Heart left ventricle (tissue), 16 donors: ENCODE data around the gene ROBO1. TPM values are rescaled to one million over a fixed set of nuclear protein-coding genes. Genes with fewer than 3 reads are reported as not detected.

ENCODE experiments used
- ATAC-seq, 4 donors: fragments of 200-7000 bp; cut with Tn5 transposase; one replicate each; pipeline ENCODE4 v1.9.1; 2020 to 2022; ENCODE audit warnings: moderate library complexity in 4 of 4, mild to moderate bottlenecking in 3 of 4, moderate number of reproducible peaks in 1 of 4
- DNase-seq, 5 donors: peaks; one replicate each; pipeline ENCODE4 v3.0.0-alpha.2; 2020
- H3K27ac ChIP-seq, 12 donors: fragments of 200-600 bp; sonication (generic) in 4 of 12; one replicate each; pipeline versions ENCODE4 v1.5.0 to v1.8.0; 2016 to 2022; ENCODE audit warnings: mild to moderate bottlenecking in 2 of 12
- H3K27me3 ChIP-seq, 9 donors: fragments of 200-600 bp; sonication (generic) in 2 of 9; one replicate each; pipeline versions ENCODE4 v1.5.1 to v1.8.0; 2016 to 2022; ENCODE audit warnings: mild to moderate bottlenecking in 3 of 9
- H3K36me3 ChIP-seq, 9 donors: fragments of 200-600 bp; sonication (generic) in 2 of 9; one replicate each; pipeline versions ENCODE4 v1.5.0 to v1.8.0; 2018 to 2022; ENCODE audit warnings: mild to moderate bottlenecking in 2 of 9
- H3K4me1 ChIP-seq, 12 donors: fragments of 200-600 bp; sonication (generic) in 4 of 12; one replicate each; pipeline versions ENCODE4 v1.5.0 to v1.8.0; 2016 to 2022; ENCODE audit warnings: mild to moderate bottlenecking in 3 of 12
- H3K4me3 ChIP-seq, 12 donors: fragments of 200-600 bp; sonication (generic) in 4 of 12; one replicate each; pipeline versions ENCODE4 v1.5.0 to v1.8.0; 2017 to 2022; ENCODE audit warnings: mild to moderate bottlenecking in 9 of 12, moderate library complexity in 4 of 12
- H3K9me3 ChIP-seq, 12 donors: fragments of 200-600 bp; sonication (generic) in 4 of 12; one replicate each; pipeline versions ENCODE4 v1.5.0 to v1.8.0; 2016 to 2022; ENCODE audit warnings: mild to moderate bottlenecking in 1 of 12
- POLR2A ChIP-seq, 2 donors: fragments of 450-650 bp; IDR thresholded peaks; one replicate each; pipeline ENCODE4 v1.6.1; 2017; ENCODE audit warnings: antibody characterized with exemption in 2 of 2, mild to moderate bottlenecking in 2 of 2, moderate library complexity in 2 of 2
- WGBS, 4 donors: extraction: QIAGEN DNeasy Blood & Tissue Kit in 2 of 4; methylation state at CpG; one replicate each; pipeline versions ENCODE4 v1.1.5 to v1.1.7; 2013 to 2018; 5-methylcytosine and 5-hydroxymethylcytosine counted together
- intact Hi-C, 10 donors: fragments of 100-400 bp; cut with DNase I; formaldehyde crosslinking; loops; one replicate each; pipeline versions ENCODE4 v1.11.1 to v1.14.2; 2022
- polyA plus RNA-seq, 2 donors: library from polyadenylated mRNA; stranded (reverse); fragments of 200-250 nt; gene quantifications; one replicate each; pipeline ENCODE4 v1.2.3, GENCODE V29; 2013
- total RNA-seq, 9 donors: library from RNA; depleted of rRNA in 2 of 9; stranded (reverse); fragments of >200 nt in 2 of 9; fragmentation: NEBNext Ultra II Directional in 3 of 9; extraction: Animal tissue kit (Norgen Biotek cat#: 25700) in 3 of 9; gene quantifications; one replicate each; pipeline versions ENCODE4 v1.1.0 to v1.2.4, GENCODE V29; 2016 to 2023
- TF ChIP-seq, protein P1 (sequence below), 12 donors: fragments of 200-600 bp; sonication (generic) in 4 of 12; IDR thresholded peaks; one replicate each; pipeline versions ENCODE4 v1.5.0 to v1.8.0; 2018 to 2022; ENCODE audit warnings: antibody characterized with exemption in 12 of 12, mild to moderate bottlenecking in 5 of 12
- donor health status: ischemic (EF 13 %, LVEDD 7.1; RV severe dilation, severe dysfunction).
- donor health status: healthy with polysubstance abuse.
- donor health status: DM: no; HTN: yes; CAD: no.
- donor health status: DM: no; HTN: no; CAD: no.
- donor health status: ischemic (EF 25% LVEDD 6.9; RV normal size, moderate dysfunction).
- donor health status: ischemic (EF 25% LVEDD 5.7; RV mildly dilated, moderate dysfunction).
- donor health status: healthy.
- donor health status: DM: yes; HTN: yes; CAD: no.
- donor health status: ischemic (EF 35%, LVEDD 5.7; RV mildly dilated, moderate dysfunction).
- donor health status: nonischemic (EF 11% LVEDD 7.7; RV severe dilation, severe dysfunction).
- donor health status: DM: yes; HTN: yes; CAD: no.
- donor health status: PGD.
- donor health status: ischemic (EF 29% LVEDD 5.4; RV normal size, mild dysfunction).
- donor health status: nonischemic (EF 23%, LVEDD 6.1; RV moderate dilation, normal function).

Gene ROBO1
- total and polyA plus RNA-seq, 11 donors: 1.4 to 14.8 (median 5.7) TPM

DNA sequence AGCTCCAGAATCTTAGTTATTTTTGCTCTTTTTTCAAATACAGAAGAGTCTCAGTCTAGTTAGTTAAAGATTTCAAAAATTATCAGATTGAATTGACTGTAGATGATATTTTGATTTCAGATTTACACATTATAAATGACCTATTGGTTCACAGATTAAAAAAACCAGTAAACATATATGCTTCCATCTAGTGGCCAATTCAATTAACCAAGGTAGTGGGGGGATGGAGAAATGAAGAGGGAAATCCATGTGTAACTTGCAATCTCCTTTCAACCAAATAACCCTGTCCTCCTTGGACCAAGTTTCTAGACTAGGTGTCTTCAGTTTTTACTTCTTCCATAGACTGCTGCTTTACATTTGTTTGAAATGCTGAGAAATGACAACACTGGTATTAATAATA lies 789.8 kb downstream of the ROBO1 start:
- Histone ChIP-seq H3K36me3 (no peaks in the 10 kb centered on the region), H3K4me3 (no peak overlapping the region), H3K27me3 (no peaks in the 10 kb centered on the region), H3K4me1 (peaks cover 0 to 5% (median 0%) of the 10 kb centered on the region in 12 donors), H3K27ac (no peak overlapping the region), H3K9me3 (no peaks in the 10 kb centered on the region)
- no peak for ATAC-seq
- no peak for DNase-seq
- intact Hi-C loops: no loop called here
- TF ChIP-seq, protein P1, sequence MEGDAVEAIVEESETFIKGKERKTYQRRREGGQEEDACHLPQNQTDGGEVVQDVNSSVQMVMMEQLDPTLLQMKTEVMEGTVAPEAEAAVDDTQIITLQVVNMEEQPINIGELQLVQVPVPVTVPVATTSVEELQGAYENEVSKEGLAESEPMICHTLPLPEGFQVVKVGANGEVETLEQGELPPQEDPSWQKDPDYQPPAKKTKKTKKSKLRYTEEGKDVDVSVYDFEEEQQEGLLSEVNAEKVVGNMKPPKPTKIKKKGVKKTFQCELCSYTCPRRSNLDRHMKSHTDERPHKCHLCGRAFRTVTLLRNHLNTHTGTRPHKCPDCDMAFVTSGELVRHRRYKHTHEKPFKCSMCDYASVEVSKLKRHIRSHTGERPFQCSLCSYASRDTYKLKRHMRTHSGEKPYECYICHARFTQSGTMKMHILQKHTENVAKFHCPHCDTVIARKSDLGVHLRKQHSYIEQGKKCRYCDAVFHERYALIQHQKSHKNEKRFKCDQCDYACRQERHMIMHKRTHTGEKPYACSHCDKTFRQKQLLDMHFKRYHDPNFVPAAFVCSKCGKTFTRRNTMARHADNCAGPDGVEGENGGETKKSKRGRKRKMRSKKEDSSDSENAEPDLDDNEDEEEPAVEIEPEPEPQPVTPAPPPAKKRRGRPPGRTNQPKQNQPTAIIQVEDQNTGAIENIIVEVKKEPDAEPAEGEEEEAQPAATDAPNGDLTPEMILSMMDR (IDR thresholded peaks at IDR 0.05): peak in 5 of 12 donors; percentile 15 to 38 (median 33)
- TF ChIP-seq POLR2A (IDR thresholded peaks at IDR 0.05): no peak

GRCh38 chr3:78977073-78977472 lies 790.7 kb downstream of the ROBO1 start:
- ATAC-seq (no peak), DNase-seq (no peak)
- intact Hi-C loops: no loop called here
- peaks cover 0 to 5% (median 0%) of the 10 kb centered on the region in 12 donors for H3K4me1 ChIP-seq
- no peaks in the 10 kb centered on the region for H3K9me3 ChIP-seq
- no peaks in the 10 kb centered on the region for H3K27me3 ChIP-seq
- TF ChIP-seq POLR2A (IDR thresholded peaks at IDR 0.05): no peak
- TF ChIP-seq, protein P1 (IDR thresholded peaks at IDR 0.05): no peak
- no peaks in the 10 kb centered on the region for H3K36me3 ChIP-seq
- H3K4me3 ChIP-seq: no peak overlapping the region
- H3K27ac ChIP-seq: no peak overlapping the region

DNA sequence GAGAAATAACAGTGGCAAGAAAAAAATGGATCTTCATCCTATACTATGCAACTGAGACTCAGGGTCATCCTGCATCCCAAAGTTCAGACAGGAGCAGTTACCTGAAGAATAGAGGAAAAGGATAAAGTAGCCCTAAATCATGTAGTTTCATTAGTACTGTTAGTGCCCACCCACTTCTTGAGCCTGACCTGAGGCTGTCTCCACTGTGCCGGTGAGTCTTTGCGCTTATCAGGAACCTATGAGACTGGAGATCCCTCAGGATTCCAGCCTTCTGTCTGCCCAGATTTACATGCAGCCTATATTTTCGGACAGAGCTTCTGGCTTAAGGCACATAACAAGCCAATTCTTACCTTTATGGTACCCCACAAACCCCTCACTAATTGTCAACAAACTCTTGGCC lies 791.6 kb downstream of the ROBO1 start:
- 76 to 82% (median 81%) methylated on average over 3 of the region's 3 CpGs for WGBS, 4 donors

DNA sequence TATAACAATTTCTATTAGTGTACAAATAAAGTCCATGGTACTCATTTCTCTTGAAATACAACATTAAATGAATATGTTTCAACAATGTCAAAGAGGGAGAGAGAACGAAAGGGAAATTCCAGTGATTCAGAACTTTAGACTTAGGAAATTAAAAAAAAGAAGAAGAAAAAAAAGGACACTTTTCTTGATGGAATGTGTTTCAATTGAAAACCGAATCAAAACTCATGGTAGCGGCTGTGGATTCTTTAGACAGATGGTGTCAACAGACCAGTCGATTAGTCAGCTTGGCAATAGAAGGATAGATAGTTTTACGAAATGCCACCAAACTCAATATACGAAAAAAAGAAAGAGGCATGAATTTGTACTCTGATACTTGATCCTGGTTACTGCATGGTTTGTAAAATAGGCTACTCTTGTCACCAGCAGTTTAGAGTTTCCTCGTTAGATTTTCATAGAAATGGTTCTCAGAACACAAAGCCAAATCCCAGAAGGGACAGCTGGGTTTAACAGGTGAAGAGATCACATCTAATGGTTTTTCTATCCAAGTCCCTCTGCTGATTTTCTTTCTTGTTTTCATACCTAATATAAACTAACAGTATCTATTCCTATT lies 793.5 kb downstream of the ROBO1 start:
- no peaks in the 10 kb centered on the region for H3K9me3 ChIP-seq
- no peak for TF ChIP-seq POLR2A (IDR thresholded peaks at IDR 0.05)
- H3K36me3 ChIP-seq: no peaks in the 10 kb centered on the region
- ATAC-seq (no peak), DNase-seq (no peak)
- WGBS, 4 donors: 77 to 84% (median 81%) methylated on average over 7 of the region's 7 CpGs
- intact Hi-C loops: no loop called here
- H3K4me3 ChIP-seq: peak overlapping the region in 3 of 12 donors; percentile 9 to 31 (median 20)
- H3K27ac ChIP-seq: peak overlapping the region in 1 of 12 donors; percentile 38
- no peaks in the 10 kb centered on the region for H3K27me3 ChIP-seq
- peaks cover 0 to 5% (median 0%) of the 10 kb centered on the region in 12 donors for H3K4me1 ChIP-seq

More for the DNA sequence above, 791.6 kb downstream of the ROBO1 start:
- ATAC-seq: no peak
- Histone ChIP-seq H3K27me3 (no peaks in the 10 kb centered on the region), H3K9me3 (no peaks in the 10 kb centered on the region), H3K36me3 (no peaks in the 10 kb centered on the region), H3K4me3 (no peak overlapping the region), H3K27ac (no peak overlapping the region), H3K4me1 (peaks cover 0 to 5% (median 0%) of the 10 kb centered on the region in 12 donors)
- TF ChIP-seq, protein P1 (IDR thresholded peaks at IDR 0.05): no peak
- TF ChIP-seq POLR2A (IDR thresholded peaks at IDR 0.05): no peak
- intact Hi-C loops: no loop called here
- no peak for DNase-seq
